EH (cell line): ENCODE results near the gene ZNF286A.
"Not testable (repeated sequence)": the region's sequence is repeated elsewhere in the genome, so short reads cannot be mapped to it uniquely, and the experiment has no call there.

Experiments
- DNase-seq: peaks from one replicate; pipeline ENCODE4 v3.0.0-alpha.2; 2015; ENCODE audit warnings: low read depth

The ZNF286A gene

GRCh38 chr17:15699937-15700336, 385 bp downstream of the ZNF286A start:
- not testable (repeated sequence) for DNase-seq

- not testable (repeated sequence) for DNase-seq
These were observed 4.7 kb downstream of the ZNF286A start for GRCh38 chr17:15704239-15704638.

- not testable (repeated sequence) for DNase-seq
These were observed 5.3 kb downstream of the ZNF286A start for GRCh38 chr17:15704813-15705212.

GRCh38 chr17:15708879-15709278, 9.3 kb downstream of the ZNF286A start:
- DNase-seq: not testable (repeated sequence)

- not testable (repeated sequence) for DNase-seq
These were observed 17.3 kb downstream of the ZNF286A start for GRCh38 chr17:15716601-15717563.

GRCh38 chr17:15730535-15730934, 31.0 kb downstream of the ZNF286A start:
- DNase-seq: not testable (repeated sequence)

GRCh38 chr17:15731900-15732299, 32.3 kb downstream of the ZNF286A start, which contains the start of gene TBC1D26:
Gene TBC1D26, plus strand, starts transcription at chr17:15732283. Its CDS starts 3,066 bp downstream, at chr17:15735349.
- not testable (repeated sequence) for DNase-seq

- DNase-seq: not testable (repeated sequence)
These were observed 33.7 kb downstream of the ZNF286A start for GRCh38 chr17:15733174-15733789.

GRCh38 chr17:15736578-15736977, 37.0 kb downstream of the ZNF286A start:
- DNase-seq: not testable (repeated sequence)

- DNase-seq: no peak
These were observed 38.5 kb downstream of the ZNF286A start for GRCh38 chr17:15738066-15738465.

- not testable (repeated sequence) for DNase-seq
These were observed 39.7 kb downstream of the ZNF286A start for GRCh38 chr17:15739259-15739658.

- DNase-seq: not testable (repeated sequence)
These were observed 40.5 kb downstream of the ZNF286A start for GRCh38 chr17:15740041-15740440.

- no peak for DNase-seq
These were observed 41.1 kb downstream of the ZNF286A start for GRCh38 chr17:15740570-15741120.

GRCh38 chr17:15741624-15742023, 42.1 kb downstream of the ZNF286A start:
- no peak for DNase-seq

- no peak for DNase-seq
These were observed 42.7 kb downstream of the ZNF286A start for GRCh38 chr17:15742051-15742795.

GRCh38 chr17:15742921-15743320, 43.4 kb downstream of the ZNF286A start:
- DNase-seq: no peak

- no peak for DNase-seq
These were observed 44.6 kb downstream of the ZNF286A start for GRCh38 chr17:15744074-15744676.

GRCh38 chr17:15744885-15745284, 45.3 kb downstream of the ZNF286A start:
- no peak for DNase-seq

- DNase-seq: not testable (repeated sequence)
These were observed 49.9 kb downstream of the ZNF286A start for GRCh38 chr17:15749403-15749802.

GRCh38 chr17:15768865-15769533, 69.4 kb downstream of the ZNF286A start:
- DNase-seq: not testable (repeated sequence)
